ENCODE results near the gene OR5H14. TPM values are rescaled to one million over a fixed set of nuclear protein-coding genes. Genes with fewer than 3 reads are reported as not detected.

OR5H14 gene
- polyA plus RNA-seq, 1 of the 3 experiments (the other 2 are of a cell fraction) = not detected

DNA sequence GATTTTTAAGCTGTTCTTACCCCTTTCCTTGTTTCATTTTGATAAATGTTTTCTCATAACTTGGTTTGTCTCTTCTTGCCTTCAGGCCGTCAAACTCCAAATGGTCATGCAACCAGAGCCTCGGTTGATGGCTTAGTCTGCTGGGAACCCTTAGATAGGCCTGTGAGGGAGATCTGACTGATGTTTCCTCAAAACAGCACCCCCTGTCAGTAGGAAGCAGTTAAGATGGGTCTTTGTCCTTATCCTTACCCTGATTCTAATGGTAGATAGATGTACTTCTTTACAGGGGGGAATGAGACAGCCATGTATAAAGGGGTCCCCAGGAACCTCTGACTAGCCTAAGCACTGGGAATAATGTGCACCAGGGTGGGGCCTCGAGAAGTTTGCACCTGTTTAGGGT lies 33.0 kb upstream of the OR5H14 start:
- Histone ChIP-seq H2AFZ (ENCODE audit: low read depth) (no peak overlapping the region), H3K27ac (ENCODE audit: low read depth in 2 of 2, low read length in 1 of 2) (no peak overlapping the region), H3K4me2 (no peak overlapping the region), H3K4me1 (ENCODE audit: control insufficient read depth in 1 of 2, insufficient read depth in 2 of 2, low read depth in 1 of 2, low read length in 1 of 2) (no peaks in the 10 kb centered on the region), H3K36me3 (replicated peaks in 1 of 2; ENCODE audit: control insufficient read depth in 1 of 2, insufficient read depth in 2 of 2, low read length in 1 of 2) (no peaks in the 10 kb centered on the region), H3K27me3 (ENCODE audit: insufficient read depth) (no peaks in the 10 kb centered on the region), H3K9me3 (no peaks in the 10 kb centered on the region), H3K4me3 (ENCODE audit: low read depth in 2 of 2, low read length in 1 of 2) (no peak overlapping the region), H3K9ac (no peak overlapping the region), H4K20me1 (ENCODE audit: insufficient read depth) (no peaks in the 10 kb centered on the region), H3K79me2 (ENCODE audit: insufficient read depth) (no peaks in the 10 kb centered on the region), H3F3A (replicated peaks; ENCODE audit: insufficient read depth) (no peaks in the 10 kb centered on the region), H3K9me2 (no peaks in the 10 kb centered on the region)
- TF ChIP-seq MEF2A (IDR thresholded peaks at IDR 0.05; ENCODE audit: borderline replicate concordance, low read depth) = no peak
- no peak for TF ChIP-seq GABPA (IDR thresholded peaks at IDR 0.05; ENCODE audit: low read depth)
- TF ChIP-seq IRF3 (IDR thresholded peaks at IDR 0.05; ENCODE audit: low read depth, low read length) = no peak
- TF ChIP-seq MXI1 (IDR thresholded peaks at IDR 0.05; ENCODE audit: low read depth, low read length) = no peak
- TF ChIP-seq, protein P1, sequence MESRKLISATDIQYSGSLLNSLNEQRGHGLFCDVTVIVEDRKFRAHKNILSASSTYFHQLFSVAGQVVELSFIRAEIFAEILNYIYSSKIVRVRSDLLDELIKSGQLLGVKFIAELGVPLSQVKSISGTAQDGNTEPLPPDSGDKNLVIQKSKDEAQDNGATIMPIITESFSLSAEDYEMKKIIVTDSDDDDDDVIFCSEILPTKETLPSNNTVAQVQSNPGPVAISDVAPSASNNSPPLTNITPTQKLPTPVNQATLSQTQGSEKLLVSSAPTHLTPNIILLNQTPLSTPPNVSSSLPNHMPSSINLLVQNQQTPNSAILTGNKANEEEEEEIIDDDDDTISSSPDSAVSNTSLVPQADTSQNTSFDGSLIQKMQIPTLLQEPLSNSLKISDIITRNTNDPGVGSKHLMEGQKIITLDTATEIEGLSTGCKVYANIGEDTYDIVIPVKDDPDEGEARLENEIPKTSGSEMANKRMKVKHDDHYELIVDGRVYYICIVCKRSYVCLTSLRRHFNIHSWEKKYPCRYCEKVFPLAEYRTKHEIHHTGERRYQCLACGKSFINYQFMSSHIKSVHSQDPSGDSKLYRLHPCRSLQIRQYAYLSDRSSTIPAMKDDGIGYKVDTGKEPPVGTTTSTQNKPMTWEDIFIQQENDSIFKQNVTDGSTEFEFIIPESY (IDR thresholded peaks at IDR 0.05; ENCODE audit: borderline replicate concordance, low read depth) = no peak
- no peak for TF ChIP-seq JUND (IDR thresholded peaks at IDR 0.05)
- TF ChIP-seq NFIC (IDR thresholded peaks at IDR 0.05; ENCODE audit: borderline replicate concordance) = no peak
- TF ChIP-seq ELF1 (IDR thresholded peaks at IDR 0.05) = no peak
- ChIA-PET CTCF (no interaction called here), POLR2A (no interaction called here)
- WGBS (ENCODE audit: low lambda C conversion rate) = 0% methylated on average over 3 of the region's 3 CpGs
- DNase-seq = no peak

DNA sequence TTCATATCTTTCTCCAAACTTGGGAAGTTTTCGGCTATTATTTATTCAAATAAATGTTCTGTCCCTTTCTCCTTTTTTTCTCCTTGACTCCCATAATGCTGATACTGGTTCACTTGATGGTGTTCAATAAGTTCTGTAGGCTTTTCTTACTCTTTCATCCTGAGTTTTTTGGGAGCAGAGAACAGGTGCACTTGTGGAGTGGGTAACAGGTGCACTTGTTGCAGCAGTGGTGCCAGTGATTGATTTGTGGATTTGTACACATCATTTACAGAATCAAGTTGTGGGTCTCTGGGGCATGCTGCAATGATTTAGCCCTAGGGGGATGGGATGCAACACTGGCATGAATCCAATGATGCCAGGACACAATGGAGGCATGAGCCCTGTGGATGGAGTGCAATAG lies 31.6 kb upstream of the OR5H14 start:
- TF ChIP-seq NFIC (IDR thresholded peaks at IDR 0.05; ENCODE audit: borderline replicate concordance) (no peak), MXI1 (IDR thresholded peaks at IDR 0.05; ENCODE audit: low read depth, low read length) (no peak), GABPA (IDR thresholded peaks at IDR 0.05; ENCODE audit: low read depth) (no peak), RAD21 (IDR thresholded peaks at IDR 0.05; ENCODE audit: low read length) (no peak), JUND (IDR thresholded peaks at IDR 0.05) (no peak), EZH2phosphoT487 (IDR thresholded peaks at IDR 0.05; ENCODE audit: borderline replicate concordance, low read depth) (no peak), GATA2 (CRISPR knock-in tag; IDR thresholded peaks at IDR 0.05) (no peak), SIN3A (IDR thresholded peaks at IDR 0.05; ENCODE audit: borderline replicate concordance, low read depth, low read length) (no peak), EP300 (IDR thresholded peaks at IDR 0.05; ENCODE audit: borderline replicate concordance in 1 of 2, low read depth in 1 of 2, low read length in 1 of 2) (no peak), RCOR1 (IDR thresholded peaks at IDR 0.05; ENCODE audit: low read length) (no peak), ELF1 (IDR thresholded peaks at IDR 0.05) (no peak), FOSL2 (IDR thresholded peaks at IDR 0.05; ENCODE audit: borderline replicate concordance, low read depth) (no peak), SMC3 (IDR thresholded peaks at IDR 0.05; ENCODE audit: low read depth, low read length) (no peak), CHD2 (IDR thresholded peaks at IDR 0.05; ENCODE audit: low read length, partially characterized antibody) (no peak)
- TF ChIP-seq, protein P2, sequence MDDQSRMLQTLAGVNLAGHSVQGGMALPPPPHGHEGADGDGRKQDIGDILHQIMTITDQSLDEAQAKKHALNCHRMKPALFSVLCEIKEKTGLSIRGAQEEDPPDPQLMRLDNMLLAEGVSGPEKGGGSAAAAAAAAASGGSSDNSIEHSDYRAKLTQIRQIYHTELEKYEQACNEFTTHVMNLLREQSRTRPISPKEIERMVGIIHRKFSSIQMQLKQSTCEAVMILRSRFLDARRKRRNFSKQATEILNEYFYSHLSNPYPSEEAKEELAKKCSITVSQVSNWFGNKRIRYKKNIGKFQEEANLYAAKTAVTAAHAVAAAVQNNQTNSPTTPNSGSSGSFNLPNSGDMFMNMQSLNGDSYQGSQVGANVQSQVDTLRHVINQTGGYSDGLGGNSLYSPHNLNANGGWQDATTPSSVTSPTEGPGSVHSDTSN (IDR thresholded peaks at IDR 0.05) = no peak
- TF ChIP-seq, protein P3, sequence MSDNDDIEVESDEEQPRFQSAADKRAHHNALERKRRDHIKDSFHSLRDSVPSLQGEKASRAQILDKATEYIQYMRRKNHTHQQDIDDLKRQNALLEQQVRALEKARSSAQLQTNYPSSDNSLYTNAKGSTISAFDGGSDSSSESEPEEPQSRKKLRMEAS (IDR thresholded peaks at IDR 0.05; ENCODE audit: low read depth) = no peak
- Histone ChIP-seq H3K9ac (no peak overlapping the region), H4K20me1 (ENCODE audit: insufficient read depth) (no peaks in the 10 kb centered on the region), H3K4me1 (ENCODE audit: control insufficient read depth in 1 of 2, insufficient read depth in 2 of 2, low read depth in 1 of 2, low read length in 1 of 2) (no peaks in the 10 kb centered on the region), H3F3A (replicated peaks; ENCODE audit: insufficient read depth) (no peaks in the 10 kb centered on the region), H3K27ac (ENCODE audit: low read depth in 2 of 2, low read length in 1 of 2) (no peak overlapping the region), H3K9me3 (no peaks in the 10 kb centered on the region), H3K79me2 (ENCODE audit: insufficient read depth) (no peaks in the 10 kb centered on the region), H3K36me3 (replicated peaks in 1 of 2; ENCODE audit: control insufficient read depth in 1 of 2, insufficient read depth in 2 of 2, low read length in 1 of 2) (no peaks in the 10 kb centered on the region), H3K4me2 (no peak overlapping the region), H3K9me2 (no peaks in the 10 kb centered on the region), H3K4me3 (ENCODE audit: low read depth in 2 of 2, low read length in 1 of 2) (no peak overlapping the region), H2AFZ (ENCODE audit: low read depth) (no peak overlapping the region), H3K27me3 (ENCODE audit: insufficient read depth) (no peaks in the 10 kb centered on the region)
- no peak for DNase-seq
- ChIA-PET POLR2A (no interaction called here), CTCF (no interaction called here)
- WGBS (ENCODE audit: low lambda C conversion rate) = 40% methylated on average over 1 of the region's 1 CpG

Measured in SK-N-SH (cell line).